ENCODE results near the gene ADNP2. TPM values are rescaled to one million over a fixed set of nuclear protein-coding genes. Genes with fewer than 3 reads are reported as not detected.

Gene ADNP2
- total and polyA plus RNA-seq, 2 donors (not counting 3 experiments of a cell fraction or from before 2014, with no cell fraction given): 10.2 to 20.6 TPM

GRCh38 chr18:80180778-80181564, 71.9 kb downstream of the ADNP2 start:
- Histone ChIP-seq H3K9ac (replicated peaks; ENCODE audit: extremely low read depth, insufficient read depth, low read length) (no peak overlapping the region), H3K36me3 (ENCODE audit: control insufficient read depth in 2 of 2, extremely low read depth in 1 of 2, insufficient read depth in 2 of 2, low read length in 2 of 2) (no peaks in the 10 kb centered on the region), H2AFZ (ENCODE audit: low read depth, low read length) (no peak overlapping the region), H3K9me1 (replicated peaks; ENCODE audit: control insufficient read depth, extremely low read depth, insufficient read depth, low read length) (no peaks in the 10 kb centered on the region), H3K4me2 (ENCODE audit: insufficient read depth, low read length) (no peak overlapping the region), H3K9me3 (replicated peaks; ENCODE audit: control insufficient read depth, insufficient read depth, low read length) (no peaks in the 10 kb centered on the region), H3K4me3 (replicated peaks in 1 of 3; ENCODE audit: insufficient read depth in 1 of 3, low read depth in 1 of 3, low read length in 3 of 3) (no peak overlapping the region), H3K79me2 (ENCODE audit: control insufficient read depth, insufficient read depth, low read length) (no peaks in the 10 kb centered on the region), H3K4me1 (ENCODE audit: control insufficient read depth, extremely low read depth, insufficient read depth, low read length) (no peaks in the 10 kb centered on the region), H3K27ac (ENCODE audit: insufficient read depth, low read depth, low read length) (no peak overlapping the region), H3K27me3 (ENCODE audit: control insufficient read depth in 2 of 2, insufficient read depth in 2 of 2, low read length in 2 of 2) (no peaks in the 10 kb centered on the region), H4K20me1 (replicated peaks; ENCODE audit: control insufficient read depth, extremely low read depth, insufficient read depth, low read length) (no peaks in the 10 kb centered on the region)
- FAIRE-seq (no peak), DNase-seq (ENCODE audit: low read depth, low spot score) (no peak)
- no TSS peak for BruUV-seq (replicated peaks)
- intact Hi-C loops (cut with micrococcal nuclease): no loop called here
- POLR2A ChIA-PET: no interaction called here
- CTCF ChIA-PET: interaction anchor here (1.3 to 1.9 kb wide), 3 partner anchors 10 to 20 kb away, joined by 4 to 7 read pairs (median 6); no protein-coding TSS in a partner anchor
- dilution Hi-C loops (cut with MboI; ENCODE audit: extremely low pct_ligation_motif_present, low sequenced_read_pairs): no loop called here
- TF ChIP-seq FOS (IDR thresholded peaks at IDR 0.05; ENCODE audit: borderline replicate concordance, insufficient read depth, low read length) (no peak), JUN (IDR thresholded peaks at IDR 0.05; ENCODE audit: borderline replicate concordance, insufficient read depth, insufficient read length, low read depth) (no peak), CTCF (IDR thresholded peaks at IDR 0.05; ENCODE audit: extremely low read depth in 1 of 2, insufficient read depth in 1 of 2, low read depth in 1 of 2, low read length in 2 of 2) (no peak), MAX (IDR thresholded peaks at IDR 0.05; ENCODE audit: insufficient read depth, insufficient read length) (no peak), POLR2A (IDR thresholded peaks at IDR 0.05; ENCODE audit: low read depth, low read length) (no peak), MYC (IDR thresholded peaks at IDR 0.05; ENCODE audit: low read depth, low read length) (no peak), GATA2 (IDR thresholded peaks at IDR 0.05; ENCODE audit: insufficient read depth, insufficient read length, low read depth, low read length) (no peak), EZH2 (IDR thresholded peaks at IDR 0.05; ENCODE audit: borderline replicate concordance, low read depth, low read length, severe bottlenecking) (no peak), POLR2AphosphoS5 (IDR thresholded peaks at IDR 0.05; ENCODE audit: insufficient read depth, low read depth, low read length) (no peak)
